GM18867 (cell line): Measurements from ENCODE around the gene PCSK6.

Experiments
- ATAC-seq: cut with Tn5 transposase; IDR thresholded peaks from one replicate; pipeline ENCODE4 v1.9.1; 2021; ENCODE audit warnings: mild to moderate bottlenecking, moderate library complexity; ENCODE audit not compliant: unreplicated experiment

PCSK6 gene

DNA sequence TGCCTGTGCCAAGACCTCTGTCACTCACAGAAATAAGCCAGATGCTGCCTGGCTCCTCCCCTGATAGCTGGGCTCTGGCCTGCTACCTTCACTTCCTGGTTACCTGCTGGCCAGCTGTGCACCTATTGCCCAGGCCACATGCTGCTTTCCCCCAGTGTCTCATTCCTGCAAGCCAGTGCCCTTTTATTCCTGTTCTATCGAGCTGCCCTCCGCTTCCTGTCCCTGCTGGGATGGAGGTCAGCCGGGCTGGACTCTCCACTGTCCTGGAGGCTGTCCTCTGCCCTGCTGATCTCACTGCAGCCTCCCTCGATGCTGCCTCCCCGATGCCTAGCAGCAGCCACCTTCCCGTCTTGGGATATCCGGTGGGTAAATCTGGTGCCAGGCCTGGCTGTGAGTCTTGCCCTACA lies 157.4 kb downstream of the PCSK6 start:
- no peak for ATAC-seq

DNA sequence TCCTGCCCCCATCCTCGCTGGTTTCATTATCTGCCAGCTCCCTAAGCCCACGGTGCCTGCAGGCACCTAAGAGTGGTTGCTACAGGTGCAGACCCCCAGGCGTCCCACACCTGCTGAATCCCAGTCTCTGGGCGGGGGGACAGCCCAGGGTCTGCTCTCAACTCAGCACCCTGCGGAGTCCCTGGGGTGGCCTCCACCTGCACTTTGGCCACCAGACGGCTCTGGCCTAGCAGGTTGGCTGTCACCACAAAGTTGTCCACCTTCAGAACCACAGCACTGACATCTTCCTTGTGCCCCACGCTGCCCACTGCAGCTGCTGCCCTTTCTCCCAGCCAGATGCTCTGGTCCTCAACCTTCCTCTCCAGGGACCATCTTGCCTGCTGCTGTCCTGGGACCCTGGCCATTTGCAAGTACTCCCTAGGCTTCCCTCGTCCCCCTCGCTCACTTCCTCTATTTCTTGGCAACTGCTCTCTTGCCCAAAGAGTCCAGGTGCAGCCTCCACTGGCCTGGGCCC lies 159.6 kb downstream of the PCSK6 start:
- no peak for ATAC-seq

DNA sequence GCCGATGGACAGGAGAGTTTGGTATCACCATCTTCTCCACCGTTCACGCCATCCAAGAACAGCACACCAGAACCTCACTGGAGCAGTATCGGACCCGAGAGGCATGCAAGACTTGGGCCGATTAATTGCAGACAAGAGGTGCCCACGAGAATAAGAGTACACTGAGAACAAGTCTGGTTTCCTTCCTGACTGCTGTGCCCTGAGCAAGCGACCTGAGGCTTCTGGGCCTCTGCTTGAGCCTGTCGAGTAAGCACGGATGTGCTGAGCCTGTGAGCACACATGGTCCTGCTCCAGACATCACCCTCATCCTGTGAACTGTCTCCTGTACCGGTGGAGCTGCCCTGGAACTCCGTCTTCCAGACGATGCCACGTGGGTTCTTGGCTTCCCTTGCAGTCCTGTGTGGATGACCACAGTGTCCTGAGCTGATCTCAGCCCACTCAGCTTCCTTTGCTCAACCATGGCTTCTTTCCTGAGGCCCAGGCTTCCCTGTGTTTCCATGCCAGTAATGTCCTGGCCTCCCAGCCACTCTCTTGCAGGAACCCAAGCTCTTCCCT lies 160.1 kb downstream of the PCSK6 start:
- no peak for ATAC-seq

DNA sequence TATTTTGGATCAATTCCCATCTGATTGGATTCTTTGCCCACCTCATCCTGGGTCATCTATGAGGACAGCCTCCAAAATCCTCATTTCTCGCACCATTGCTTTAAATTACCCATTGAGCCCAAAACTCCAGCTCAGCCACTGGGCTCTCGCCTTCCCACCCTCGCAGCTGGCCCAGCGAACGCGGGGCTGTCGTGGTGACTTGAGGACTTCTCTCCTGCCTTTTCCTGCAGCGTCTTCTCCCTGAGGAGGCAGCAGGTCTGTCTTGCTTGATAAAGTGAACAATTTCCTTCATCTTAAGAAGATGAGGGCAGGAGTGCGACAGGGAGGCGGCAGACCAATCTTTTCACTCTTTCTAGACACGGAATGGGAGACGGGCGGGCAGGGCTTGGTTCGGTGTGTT lies 161.5 kb downstream of the PCSK6 start:
- ATAC-seq: no peak

DNA sequence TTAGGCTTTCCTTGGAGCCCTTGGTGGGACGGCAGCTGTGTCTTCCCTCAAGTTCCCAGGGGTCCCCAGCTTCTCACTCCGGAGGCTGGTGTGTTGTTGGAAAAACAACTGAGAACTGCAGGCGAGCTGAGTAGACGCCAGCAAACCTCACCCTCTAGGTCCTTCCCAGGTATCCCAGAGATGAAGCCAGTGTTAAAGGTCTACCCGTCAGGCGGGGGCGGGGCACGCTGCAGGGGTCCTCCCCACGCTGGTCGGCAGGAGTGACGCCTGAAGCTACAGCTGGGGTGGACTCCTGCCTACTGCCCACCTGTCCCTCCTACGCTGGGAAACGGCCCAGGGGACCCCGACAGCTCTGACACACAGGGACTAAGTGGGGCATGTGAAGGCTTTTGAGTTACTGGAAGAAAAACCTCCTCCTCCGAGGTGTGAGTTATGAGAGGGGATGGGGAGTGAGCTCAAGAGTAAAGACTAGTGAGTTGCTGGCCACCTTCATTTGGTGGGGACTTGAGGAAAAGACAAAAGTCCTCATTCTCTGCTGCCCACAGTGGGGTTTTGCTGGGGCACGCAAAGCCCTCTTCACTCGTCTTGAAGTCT lies 162.3 kb downstream of the PCSK6 start:
- ATAC-seq: no peak

DNA sequence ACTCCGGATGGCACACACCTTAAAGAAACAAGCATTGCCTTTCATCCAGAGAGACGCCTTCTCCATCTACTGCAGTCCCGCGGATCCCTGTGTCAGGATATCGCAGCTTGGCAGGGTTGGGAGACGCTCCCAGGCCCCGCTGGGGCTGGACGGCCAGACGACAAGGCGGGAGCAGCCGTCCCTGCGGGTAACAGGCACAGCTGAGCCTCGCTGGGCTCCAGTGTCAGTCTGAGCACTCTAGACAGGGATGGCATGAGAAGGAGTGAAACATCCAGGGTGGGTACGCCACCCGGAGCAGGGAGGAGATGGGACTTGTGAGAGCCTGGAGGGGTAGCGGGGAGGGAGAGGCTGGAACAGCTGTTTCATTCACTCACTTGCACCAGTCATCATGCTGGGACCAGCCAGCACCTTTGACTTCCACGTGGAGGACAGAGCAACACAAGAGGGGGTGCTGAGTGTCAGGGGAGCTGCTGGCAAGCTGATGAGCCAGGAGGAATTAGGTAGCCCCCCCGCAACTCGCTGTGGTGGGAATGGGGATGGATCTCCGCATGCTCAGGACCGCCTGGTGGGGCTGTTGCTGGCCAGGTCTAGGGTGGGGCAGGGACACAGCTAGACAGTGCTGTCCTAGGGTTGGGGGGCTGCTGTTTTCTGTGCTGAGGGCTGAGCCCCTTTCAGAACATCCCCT lies 162.9 kb downstream of the PCSK6 start:
- no peak for ATAC-seq

DNA sequence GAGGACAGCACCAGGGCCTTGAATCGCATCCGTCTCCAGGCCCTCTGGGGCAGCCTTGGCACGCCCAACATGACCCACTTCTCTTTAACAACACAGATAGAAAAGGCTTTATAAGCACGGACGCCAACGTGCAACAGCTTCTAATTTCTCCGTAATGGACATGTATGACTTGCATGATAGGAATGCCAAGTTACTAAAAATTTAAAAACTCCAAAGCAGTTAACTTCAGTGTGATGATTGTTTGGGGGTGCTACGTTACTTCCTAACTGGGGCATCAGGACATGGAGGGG lies 163.5 kb downstream of the PCSK6 start:
- ATAC-seq: no peak

DNA sequence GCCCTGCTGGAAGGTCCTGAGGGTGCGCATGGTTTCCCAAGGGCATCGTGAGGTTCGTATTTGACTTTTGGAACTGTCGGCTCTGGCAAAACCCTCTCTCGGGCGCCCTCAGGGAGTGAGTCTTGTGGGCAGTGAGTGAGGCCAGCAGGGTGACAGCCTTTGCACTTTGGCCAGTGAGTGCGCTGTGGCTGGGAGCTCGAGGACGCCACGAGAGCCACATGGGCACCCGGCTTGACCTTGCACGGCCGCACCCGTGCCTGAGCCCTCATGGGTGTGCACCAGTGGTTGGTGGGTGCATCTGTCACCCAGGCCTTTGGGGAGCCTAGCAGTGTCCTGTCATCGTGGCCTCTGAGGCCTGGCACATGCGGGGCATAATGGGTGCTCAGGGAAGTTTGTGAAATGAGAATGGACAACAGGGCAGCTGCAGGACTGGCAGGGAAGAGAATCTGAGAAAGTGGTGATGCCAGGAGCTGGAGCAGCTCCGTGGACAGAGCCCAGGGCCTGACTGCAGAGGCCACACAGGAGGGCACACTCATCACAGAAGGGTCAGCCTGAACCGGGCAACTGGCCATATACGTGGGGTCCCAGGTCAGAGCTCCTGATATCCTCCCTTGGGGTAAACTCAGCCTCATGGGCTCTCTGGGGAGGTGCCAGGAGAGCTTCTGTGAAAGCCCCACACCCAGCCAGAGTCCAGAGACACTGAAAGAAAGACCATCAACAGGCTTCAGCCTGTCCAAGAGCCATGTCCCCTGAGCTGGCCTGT lies 164.1 kb downstream of the PCSK6 start:
- ATAC-seq: no peak

DNA sequence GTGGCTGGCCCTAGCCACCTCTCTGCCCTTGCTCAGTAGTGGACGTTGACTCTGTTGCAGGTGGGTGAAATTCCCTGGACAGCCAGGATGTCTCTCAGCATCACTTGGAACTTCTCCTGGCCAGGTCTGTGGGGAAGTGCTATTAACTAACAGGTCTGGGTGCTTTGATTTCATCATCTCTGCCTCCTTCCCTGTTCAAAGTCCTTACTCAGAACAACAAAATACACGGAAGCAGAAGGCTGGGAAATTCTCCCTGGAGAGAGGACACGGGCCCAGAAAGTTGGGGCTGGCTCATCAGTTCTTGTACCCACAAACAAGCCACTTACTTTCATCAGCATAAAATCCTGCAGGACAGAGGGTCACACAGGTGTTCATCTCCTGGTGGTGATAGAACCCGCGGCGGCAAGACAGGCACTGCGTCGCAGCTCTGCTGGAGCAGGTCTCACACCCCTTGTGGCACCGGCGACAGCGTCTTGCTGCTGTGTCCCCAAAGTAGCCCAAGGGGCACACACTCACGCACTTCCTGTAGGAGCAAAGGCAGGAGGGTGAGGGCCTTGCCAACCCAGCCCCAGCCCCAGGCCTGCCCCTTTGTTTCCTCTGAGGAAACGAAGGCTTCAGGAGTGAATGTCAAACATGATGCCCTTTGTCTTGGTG lies 164.9 kb downstream of the PCSK6 start:
- no peak for ATAC-seq

DNA sequence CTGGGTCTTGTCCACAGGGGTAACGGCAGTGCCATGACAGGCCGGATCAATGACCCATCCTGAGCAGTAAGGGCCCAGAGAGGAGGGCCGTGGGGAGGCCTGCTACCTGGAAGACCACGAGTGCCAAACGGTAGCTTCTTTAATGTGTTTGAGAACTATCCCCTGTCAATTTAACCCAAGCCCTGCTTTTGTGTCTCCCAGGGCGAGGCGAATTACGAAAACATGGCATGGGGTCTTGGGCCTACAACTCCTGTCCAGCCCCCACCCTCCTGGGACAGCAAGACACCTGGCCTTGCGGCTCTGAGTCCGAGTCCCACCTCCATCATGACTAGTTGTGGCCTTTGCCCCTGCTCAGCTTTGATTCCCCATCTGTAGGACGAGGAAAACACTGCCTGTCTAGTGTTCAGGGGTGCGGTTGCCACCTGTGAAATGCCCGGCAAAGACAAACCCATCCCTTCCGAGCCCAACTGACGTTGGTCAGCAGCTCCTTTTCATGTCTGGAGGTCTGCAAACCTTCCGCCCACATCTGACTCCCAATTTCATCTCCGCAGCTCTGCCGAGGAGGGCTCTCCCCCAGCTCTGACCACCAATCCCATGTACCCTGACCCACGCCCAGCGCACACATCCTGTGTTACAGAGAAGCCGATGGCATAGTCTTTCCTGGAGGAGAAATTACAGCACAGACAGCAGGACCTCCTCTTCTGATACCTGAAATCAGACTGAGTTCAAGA lies 165.5 kb downstream of the PCSK6 start:
- no peak for ATAC-seq

DNA sequence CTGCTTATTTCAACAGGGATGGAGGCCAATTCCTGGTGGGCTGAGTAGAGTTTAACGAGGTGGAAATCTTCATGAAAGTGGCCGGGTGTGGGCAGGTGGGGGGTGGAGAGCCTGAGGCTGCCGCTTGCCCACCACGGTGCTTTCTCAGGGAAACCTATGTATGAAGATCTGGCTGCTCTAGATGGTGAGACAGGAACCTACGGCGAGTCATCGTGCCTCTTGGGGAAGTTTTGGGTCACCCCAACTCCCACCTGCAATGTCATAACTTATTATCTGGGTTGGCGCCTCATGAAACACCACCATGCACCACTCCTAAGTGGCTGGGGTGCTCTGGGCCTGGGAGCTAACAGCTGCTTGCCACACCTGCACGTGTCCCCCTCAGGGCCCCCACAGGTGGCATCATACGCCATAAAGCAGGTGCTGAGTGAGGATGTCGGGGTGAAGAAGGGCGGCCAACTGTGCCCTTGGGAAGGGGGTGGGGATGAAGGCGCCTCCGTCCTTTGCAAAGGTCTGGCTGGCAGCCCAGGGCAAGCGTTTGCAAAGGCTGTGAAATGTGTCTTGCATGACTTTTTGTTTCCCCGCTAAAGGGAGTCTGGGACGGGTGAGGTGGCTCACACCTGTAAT lies 166.5 kb downstream of the PCSK6 start:
- ATAC-seq: no peak

DNA sequence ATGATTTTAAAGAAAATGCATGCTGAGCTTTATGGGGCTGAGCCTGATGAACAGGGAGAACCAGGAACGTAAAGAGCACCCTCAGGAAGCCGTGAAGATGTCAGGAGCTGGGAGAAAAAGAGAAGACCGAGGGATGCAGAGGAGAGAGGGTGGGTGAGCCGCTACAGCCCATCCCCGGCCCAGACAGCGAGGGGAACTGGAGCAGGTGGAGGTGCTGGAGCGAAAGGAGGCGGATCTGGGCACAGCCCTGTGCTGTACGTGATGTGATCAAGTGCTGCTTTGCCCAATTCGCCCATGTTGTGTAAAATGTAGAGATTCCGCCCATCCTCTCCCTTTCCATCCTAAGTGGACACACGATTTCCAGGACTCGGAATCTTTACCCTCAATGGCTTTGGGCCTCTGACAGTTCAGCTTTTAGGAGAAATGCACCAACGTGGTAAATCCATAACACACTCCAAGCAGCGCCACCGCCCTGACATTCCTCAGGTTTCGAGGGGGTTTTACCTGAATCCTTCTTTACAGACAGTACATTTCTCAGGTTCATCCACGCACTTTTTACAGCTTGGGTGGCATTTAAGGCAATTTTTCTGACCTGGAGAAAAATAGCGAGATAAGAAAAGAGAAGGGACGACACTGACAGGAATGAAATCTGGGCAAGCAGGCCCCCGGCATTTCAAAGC lies 167.4 kb downstream of the PCSK6 start:
- no peak for ATAC-seq

DNA sequence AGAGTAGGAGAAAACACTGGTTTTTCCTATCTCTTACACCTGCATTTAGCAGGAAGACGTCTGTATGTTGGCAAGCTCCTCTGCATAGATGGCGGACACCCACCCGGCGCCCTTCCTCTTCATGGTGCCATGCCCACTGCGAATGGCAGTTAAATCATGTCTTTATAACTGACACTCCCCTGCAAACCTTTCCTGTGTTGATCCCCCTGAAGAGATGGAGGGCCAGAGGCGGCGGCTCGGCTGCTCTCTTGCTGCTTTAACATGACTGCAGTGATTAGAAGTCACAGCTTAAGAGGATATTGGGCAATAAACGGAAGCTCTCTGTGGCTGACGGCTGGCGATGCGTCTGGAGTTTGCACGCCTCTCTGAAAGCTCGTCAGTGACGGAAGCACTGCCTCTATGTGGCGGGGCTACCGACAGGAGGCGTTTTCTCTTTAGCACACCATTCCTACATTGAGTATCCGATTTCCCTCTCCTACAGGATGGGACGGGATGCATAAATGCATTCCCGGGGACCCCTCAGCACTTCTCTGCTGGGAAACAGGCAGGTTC lies 168.9 kb downstream of the PCSK6 start:
- no peak for ATAC-seq

DNA sequence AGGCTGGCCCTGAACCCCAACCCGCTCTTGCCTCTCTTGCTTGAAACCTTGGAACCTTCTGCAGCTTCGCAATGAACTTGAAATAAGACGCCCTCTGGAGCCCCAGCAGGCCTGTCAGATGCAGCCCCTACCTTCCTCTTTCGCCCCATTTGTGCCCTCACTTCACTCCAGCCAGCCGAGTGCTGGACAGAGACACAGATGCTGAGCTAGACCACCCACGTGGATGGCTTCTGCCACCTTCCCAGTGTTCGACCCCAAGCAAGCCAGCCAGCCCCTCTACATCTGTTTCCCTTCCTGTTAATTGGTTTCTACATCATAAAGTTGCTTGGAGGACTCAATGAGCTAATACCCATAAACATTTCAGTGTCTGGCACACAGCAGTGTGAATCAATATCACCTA lies 170.7 kb downstream of the PCSK6 start:
- no peak for ATAC-seq

DNA sequence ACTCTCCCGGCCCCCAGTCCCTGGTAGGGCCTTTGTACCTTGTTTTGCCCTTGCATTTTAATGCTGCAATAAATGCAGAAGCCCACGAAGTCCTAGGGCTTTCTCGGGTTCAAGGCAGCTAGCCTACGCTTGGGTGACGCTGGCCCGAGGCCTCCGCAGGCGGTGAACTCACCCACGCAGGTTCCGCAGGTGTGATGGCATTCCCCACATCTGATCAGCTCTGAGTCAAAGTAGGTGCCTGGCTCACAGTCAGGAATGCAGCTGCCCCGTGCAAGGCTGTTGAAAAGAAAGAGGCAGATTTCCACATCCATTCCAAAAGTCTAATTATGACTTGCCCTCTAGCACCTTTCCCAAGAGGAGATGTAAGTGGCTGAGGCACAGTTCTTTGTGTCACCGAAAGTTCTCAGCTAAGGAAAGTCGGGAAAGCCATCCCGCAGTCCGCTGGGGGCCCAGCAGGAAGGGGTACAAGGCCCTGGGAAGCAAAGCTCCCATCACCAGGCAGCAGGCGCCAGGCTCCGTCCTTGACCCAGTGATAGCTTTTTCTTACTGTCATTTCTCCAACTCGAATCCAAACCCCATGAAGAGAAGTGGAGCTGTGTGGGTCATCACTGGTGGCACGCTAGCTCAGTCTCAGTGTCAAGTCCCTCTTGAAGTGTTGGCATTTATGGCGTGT lies 171.2 kb downstream of the PCSK6 start:
- ATAC-seq: no peak

DNA sequence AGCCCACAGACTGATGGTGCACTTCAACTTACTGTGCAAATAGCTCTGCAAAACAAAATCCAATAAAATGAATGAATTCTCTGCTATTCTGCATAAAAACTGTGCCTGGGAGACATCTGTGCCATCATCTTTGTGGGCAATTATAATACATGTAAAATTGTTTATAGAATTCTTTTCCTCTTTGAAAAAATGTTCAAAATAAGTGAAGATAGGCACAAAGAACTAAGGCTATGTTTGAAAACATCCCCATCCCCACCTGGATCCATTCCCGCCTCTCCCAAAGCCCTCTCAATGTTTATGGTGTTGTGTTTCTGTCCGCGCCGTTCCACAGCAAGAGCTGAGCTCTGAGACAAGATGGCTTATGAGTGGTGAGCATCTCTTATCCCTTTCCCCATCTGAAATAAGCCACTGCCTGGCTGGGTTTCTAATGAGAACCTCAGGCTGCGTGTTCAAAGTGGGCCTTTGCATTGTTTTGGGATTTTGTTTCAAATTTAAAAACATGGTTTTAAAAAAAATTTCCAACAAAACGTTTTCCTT lies 172.1 kb downstream of the PCSK6 start:
- no peak for ATAC-seq

DNA sequence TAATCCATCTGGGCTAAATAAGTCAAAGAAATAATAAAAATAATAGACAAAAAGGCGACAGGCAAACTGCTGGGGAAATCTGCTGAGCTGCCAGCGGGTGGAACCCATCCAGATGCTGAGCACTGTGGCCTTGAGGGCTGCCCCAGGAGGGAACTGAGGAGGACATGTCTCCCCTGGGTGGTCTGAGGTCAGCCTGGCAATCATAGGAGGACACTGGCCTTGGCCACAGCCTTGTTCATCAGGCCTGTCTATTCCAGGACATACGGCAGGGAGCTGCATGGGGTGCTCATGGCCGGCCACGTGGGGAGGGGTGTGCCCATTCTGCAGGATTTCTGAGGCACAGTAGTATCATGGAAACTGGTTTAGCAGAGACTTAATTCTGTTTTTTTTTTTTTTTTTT lies 173.0 kb downstream of the PCSK6 start:
- no peak for ATAC-seq

DNA sequence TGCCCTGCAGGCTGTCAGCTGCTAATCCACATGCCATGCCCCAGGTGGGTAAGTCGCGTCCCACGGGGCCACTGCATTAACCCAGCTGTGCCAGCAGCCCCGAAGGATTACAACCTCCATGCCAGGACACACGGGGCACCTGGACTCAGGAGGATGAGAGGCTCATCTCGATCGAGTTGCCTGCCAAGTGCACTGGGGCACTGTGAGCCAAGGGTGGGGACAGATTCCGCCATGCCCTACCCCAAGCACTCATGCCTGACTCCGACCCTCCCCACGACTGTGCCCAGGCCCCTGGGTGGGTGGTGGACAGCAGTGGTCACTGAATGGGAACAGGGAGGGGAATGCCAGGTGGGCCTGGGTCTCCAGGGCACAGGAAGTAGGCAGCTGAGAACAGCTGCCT lies 173.8 kb downstream of the PCSK6 start:
- no peak for ATAC-seq
